CD14-positive monocyte (primary cell): ENCODE results near the gene KCNIP3. TPM values are rescaled to one million over a fixed set of nuclear protein-coding genes. Genes with fewer than 3 reads are reported as not detected.

Source experiments
- DNase-seq, 3 donors: peaks; one replicate each; pipeline ENCODE4 v3.0.0-alpha.2; 2011 to 2022
- H2AFZ ChIP-seq: 2 replicates; pipeline ENCODE4 v1.6.0; 2012; ENCODE audit warnings: mild to moderate bottlenecking, low read depth, low read length, inconsistent platforms; ENCODE audit not compliant: insufficient read depth, poor library complexity, severe bottlenecking
- H3K27ac ChIP-seq, 2 donors: 1 replicate in 1 of 2; 2 replicates in 1 of 2; pipeline ENCODE4 v1.5.1; 2012 to 2013; ENCODE audit warnings: low read length in 2 of 2, control low read depth in 1 of 2, inconsistent platforms in 1 of 2, low read depth in 1 of 2, mild to moderate bottlenecking in 1 of 2
- H3K27me3 ChIP-seq, 2 donors: one replicate each; pipeline versions ENCODE4 v1.6.0 to v1.6.1; 2011 to 2013; ENCODE audit warnings: low read length in 2 of 2; ENCODE audit not compliant: control insufficient read depth in 2 of 2, insufficient read depth in 2 of 2
- H3K36me3 ChIP-seq, 2 donors: replicated peaks in 1 of 2; 1 replicate in 1 of 2; 2 replicates in 1 of 2; pipeline versions ENCODE4 v1.5.1 to v1.6.1; 2012 to 2013; ENCODE audit warnings: low read length in 2 of 2, control low read depth in 1 of 2, inconsistent platforms in 1 of 2, mild to moderate bottlenecking in 1 of 2; ENCODE audit not compliant: insufficient read depth in 2 of 2, control insufficient read depth in 1 of 2
- H3K4me1 ChIP-seq, 2 donors: 1 replicate in 1 of 2; 2 replicates in 1 of 2; pipeline versions ENCODE4 v1.5.1 to v1.6.1; 2012 to 2013; ENCODE audit warnings: low read length in 2 of 2, control low read depth in 1 of 2, inconsistent platforms in 1 of 2, mild to moderate bottlenecking in 1 of 2, moderate library complexity in 1 of 2; ENCODE audit not compliant: insufficient read depth in 2 of 2, control insufficient read depth in 1 of 2
- H3K4me2 ChIP-seq: replicated peaks from 2 replicates; pipeline ENCODE3; 2012; ENCODE audit warnings: low read length, moderate library complexity, mild to moderate bottlenecking; ENCODE audit not compliant: poor library complexity, severe bottlenecking; ENCODE audit errors: extremely low read depth
- H3K4me3 ChIP-seq, 3 experiments: fragments of 200-600 bp in 1 of 3; sonication (generic) in 1 of 3; replicated peaks in 1 of 3; 1 replicate in 2 of 3; 2 replicates in 1 of 3; pipeline ENCODE4 v1.5.1; 2011 to 2013; ENCODE audit warnings: low read length in 3 of 3, mild to moderate bottlenecking in 3 of 3, control low read depth in 2 of 3, low read depth in 2 of 3, inconsistent platforms in 1 of 3, moderate library complexity in 1 of 3
- H3K79me2 ChIP-seq: 2 replicates; pipeline ENCODE4 v1.6.0; 2012; ENCODE audit warnings: mild to moderate bottlenecking, control low read depth, inconsistent platforms, low read length, moderate library complexity; ENCODE audit not compliant: insufficient read depth
- H3K9ac ChIP-seq: 2 replicates; pipeline ENCODE4 v1.6.0; 2017; ENCODE audit warnings: low read length, mild to moderate bottlenecking; ENCODE audit not compliant: insufficient read depth, poor library complexity, severe bottlenecking
- H3K9me3 ChIP-seq, 2 donors: replicated peaks in 1 of 2; 1 replicate in 1 of 2; 2 replicates in 1 of 2; pipeline versions ENCODE4 v1.5.1 to v1.6.1; 2012 to 2013; ENCODE audit warnings: low read length in 2 of 2, control low read depth in 1 of 2; ENCODE audit not compliant: control insufficient read depth in 1 of 2, insufficient read depth in 1 of 2
- H4K20me1 ChIP-seq: 2 replicates; pipeline ENCODE4 v1.6.0; 2012; ENCODE audit warnings: mild to moderate bottlenecking, low read length, control low read depth, moderate library complexity; ENCODE audit not compliant: insufficient read depth
- H3K27ac Mint-ChIP-seq, 7 donors: one replicate each; pipeline ENCODE4 v1.8.0; 2020; ENCODE audit warnings: mild to moderate bottlenecking in 7 of 7, mixed read lengths in 7 of 7, moderate library complexity in 6 of 7, inconsistent platforms in 2 of 7
- H3K27me3 Mint-ChIP-seq, 3 donors: one replicate each; pipeline ENCODE4 v1.8.0; 2021 to 2022; ENCODE audit warnings: low read depth in 3 of 3, mild to moderate bottlenecking in 3 of 3, mixed read lengths in 3 of 3, moderate library complexity in 3 of 3, inconsistent platforms in 1 of 3
- H3K36me3 Mint-ChIP-seq, 2 donors: one replicate each; pipeline ENCODE4 v1.8.0; 2020; ENCODE audit warnings: mixed read lengths in 2 of 2, inconsistent platforms in 1 of 2, mild to moderate bottlenecking in 1 of 2
- H3K4me1 Mint-ChIP-seq: one replicate; pipeline ENCODE4 v1.8.0; 2020; ENCODE audit warnings: mild to moderate bottlenecking, mixed read lengths
- H3K4me3 Mint-ChIP-seq, 2 donors: one replicate each; pipeline ENCODE4 v1.8.0; 2020; ENCODE audit warnings: mild to moderate bottlenecking in 2 of 2, mixed read lengths in 2 of 2, moderate library complexity in 1 of 2
- H3K9me3 Mint-ChIP-seq, 7 donors: one replicate each; pipeline ENCODE4 v1.8.0; 2020 to 2022; ENCODE audit warnings: mixed read lengths in 7 of 7, mild to moderate bottlenecking in 6 of 7, moderate library complexity in 6 of 7, inconsistent platforms in 2 of 7
- WGBS: methylation state at CpG from one replicate; pipeline ENCODE4 v1.1.5; 2013; ENCODE audit warnings: missing lambda C conversion rate; ENCODE audit not compliant: insufficient coverage; 5-methylcytosine and 5-hydroxymethylcytosine counted together
- intact Hi-C, 2 donors: fragments of 100-400 bp; cut with micrococcal nuclease; formaldehyde crosslinking; loops; one replicate each; pipeline versions ENCODE4 v1.15.0 to v1.15.1; 2023
- polyA plus RNA-seq, 3 donors: library from polyadenylated mRNA; depleted of rRNA in 1 of 3; unstranded in 2 of 3; stranded (reverse) in 1 of 3; fragments of 300-500 nt in 2 of 3; fragments of >200 nt in 1 of 3; fragmentation: Illumina TruSeq in 2 of 3; gene quantifications; 1 replicate in 2 of 3; 2 replicates in 1 of 3; pipeline ENCODE4 v1.2.3, GENCODE V29; 2012 to 2021
- TF ChIP-seq, protein P1 (sequence below): fragments of 200-600 bp; IDR thresholded peaks from one replicate; pipeline ENCODE4 v1.8.0; 2022; ENCODE audit warnings: antibody characterized with exemption, mild to moderate bottlenecking

KCNIP3 gene
- polyA plus RNA-seq, 3 donors = not detected

DNA sequence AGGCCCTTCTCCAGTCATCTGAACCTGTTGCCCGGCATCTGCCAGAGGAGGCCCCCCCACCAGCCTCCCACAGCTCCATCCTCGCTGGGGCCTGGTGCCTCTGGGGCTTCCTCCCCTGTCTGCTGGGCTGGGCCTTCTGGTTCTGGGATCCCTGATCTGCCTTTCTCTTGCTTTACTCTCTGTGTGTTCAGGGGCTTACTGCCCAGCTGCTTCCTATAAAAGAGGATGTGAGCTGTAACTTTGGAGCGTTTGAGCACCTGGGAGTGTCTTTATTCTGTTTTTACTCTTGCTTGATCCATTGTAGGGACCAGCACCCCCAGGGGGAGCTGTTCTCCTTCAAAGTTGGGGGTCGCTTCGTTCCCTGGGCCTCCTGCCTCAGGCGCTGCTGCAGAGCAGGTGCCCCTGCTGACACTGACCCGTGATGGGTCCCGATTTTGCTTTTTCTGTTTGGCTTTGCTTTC is 82.3 kb downstream of the KCNIP3 start:
- H3K4me3 Mint-ChIP-seq = no peak overlapping the region
- peaks cover 0 to 2% (median 0%) of the 10 kb centered on the region in 7 donors for H3K9me3 Mint-ChIP-seq
- no peaks in the 10 kb centered on the region for H3K36me3 Mint-ChIP-seq
- no peak overlapping the region for H3K27ac Mint-ChIP-seq
- Histone ChIP-seq H3K9ac (no peak overlapping the region), H3K27ac (no peak overlapping the region), H3K4me2 (no peak overlapping the region), H3K9me3 (no peaks in the 10 kb centered on the region), H4K20me1 (no peaks in the 10 kb centered on the region), H3K79me2 (no peaks in the 10 kb centered on the region), H3K4me1 (no peaks in the 10 kb centered on the region), H3K36me3 (no peaks in the 10 kb centered on the region), H3K4me3 (no peak overlapping the region), H2AFZ (no peak overlapping the region), H3K27me3 (no peaks in the 10 kb centered on the region)
- intact Hi-C loops = no loop called here
- H3K27me3 Mint-ChIP-seq = peaks cover 0 to 5% (median 2%) of the 10 kb centered on the region in 3 donors
- WGBS = 44% methylated on average over 5 of the region's 8 CpGs
- TF ChIP-seq, protein P1, sequence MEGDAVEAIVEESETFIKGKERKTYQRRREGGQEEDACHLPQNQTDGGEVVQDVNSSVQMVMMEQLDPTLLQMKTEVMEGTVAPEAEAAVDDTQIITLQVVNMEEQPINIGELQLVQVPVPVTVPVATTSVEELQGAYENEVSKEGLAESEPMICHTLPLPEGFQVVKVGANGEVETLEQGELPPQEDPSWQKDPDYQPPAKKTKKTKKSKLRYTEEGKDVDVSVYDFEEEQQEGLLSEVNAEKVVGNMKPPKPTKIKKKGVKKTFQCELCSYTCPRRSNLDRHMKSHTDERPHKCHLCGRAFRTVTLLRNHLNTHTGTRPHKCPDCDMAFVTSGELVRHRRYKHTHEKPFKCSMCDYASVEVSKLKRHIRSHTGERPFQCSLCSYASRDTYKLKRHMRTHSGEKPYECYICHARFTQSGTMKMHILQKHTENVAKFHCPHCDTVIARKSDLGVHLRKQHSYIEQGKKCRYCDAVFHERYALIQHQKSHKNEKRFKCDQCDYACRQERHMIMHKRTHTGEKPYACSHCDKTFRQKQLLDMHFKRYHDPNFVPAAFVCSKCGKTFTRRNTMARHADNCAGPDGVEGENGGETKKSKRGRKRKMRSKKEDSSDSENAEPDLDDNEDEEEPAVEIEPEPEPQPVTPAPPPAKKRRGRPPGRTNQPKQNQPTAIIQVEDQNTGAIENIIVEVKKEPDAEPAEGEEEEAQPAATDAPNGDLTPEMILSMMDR = no peak
- H3K4me1 Mint-ChIP-seq = no peaks in the 10 kb centered on the region
- no peak for DNase-seq

DNA sequence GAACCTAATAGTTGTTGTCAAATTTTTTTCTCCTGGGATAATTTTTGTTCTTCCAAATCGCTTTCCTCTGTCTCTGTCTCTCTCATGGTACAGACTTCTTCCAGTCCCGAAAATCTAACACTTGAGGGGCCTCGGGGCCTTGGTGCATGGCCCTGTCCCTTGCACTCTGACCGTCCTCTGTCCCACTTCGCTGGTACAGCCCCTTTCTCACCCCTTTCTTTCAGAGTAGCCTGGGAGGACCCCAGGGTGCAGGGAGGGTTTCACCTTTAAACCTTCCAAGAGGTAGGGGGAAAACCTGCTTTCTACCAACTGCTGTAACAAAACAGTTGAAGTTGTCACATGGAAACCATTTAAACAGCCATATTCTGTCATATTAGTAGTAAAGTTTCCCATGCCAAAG is 83.1 kb downstream of the KCNIP3 start:
- Histone ChIP-seq H3K4me3 (no peak overlapping the region), H3K27me3 (no peaks in the 10 kb centered on the region), H3K9ac (no peak overlapping the region), H2AFZ (no peak overlapping the region), H4K20me1 (no peaks in the 10 kb centered on the region), H3K4me1 (no peaks in the 10 kb centered on the region), H3K27ac (no peak overlapping the region), H3K36me3 (no peaks in the 10 kb centered on the region), H3K79me2 (no peaks in the 10 kb centered on the region), H3K9me3 (no peaks in the 10 kb centered on the region), H3K4me2 (no peak overlapping the region)
- Mint-ChIP-seq H3K27ac (no peak overlapping the region), H3K9me3 (peaks cover 0 to 2% (median 0%) of the 10 kb centered on the region in 7 donors), H3K4me1 (no peaks in the 10 kb centered on the region), H3K4me3 (no peak overlapping the region), H3K36me3 (no peaks in the 10 kb centered on the region), H3K27me3 (peaks cover 0 to 3% (median 2%) of the 10 kb centered on the region in 3 donors)
- DNase-seq = no peak
- intact Hi-C loops = no loop called here
- TF ChIP-seq, protein P1 = no peak
- 100% methylated on average over 2 of the region's 5 CpGs for WGBS
